Smooth muscle cell of bladder (primary cell): ENCODE results near the gene ANKRD30A. TPM values are rescaled to one million over a fixed set of nuclear protein-coding genes. Genes with fewer than 3 reads are reported as not detected.

ENCODE experiments used
- total RNA-seq: library from RNA; depleted of rRNA; stranded (reverse); fragments of >200 nt; gene quantifications from 2 replicates; pipeline ENCODE4 v1.2.3, GENCODE V29; 2014

ANKRD30A gene, protein sequence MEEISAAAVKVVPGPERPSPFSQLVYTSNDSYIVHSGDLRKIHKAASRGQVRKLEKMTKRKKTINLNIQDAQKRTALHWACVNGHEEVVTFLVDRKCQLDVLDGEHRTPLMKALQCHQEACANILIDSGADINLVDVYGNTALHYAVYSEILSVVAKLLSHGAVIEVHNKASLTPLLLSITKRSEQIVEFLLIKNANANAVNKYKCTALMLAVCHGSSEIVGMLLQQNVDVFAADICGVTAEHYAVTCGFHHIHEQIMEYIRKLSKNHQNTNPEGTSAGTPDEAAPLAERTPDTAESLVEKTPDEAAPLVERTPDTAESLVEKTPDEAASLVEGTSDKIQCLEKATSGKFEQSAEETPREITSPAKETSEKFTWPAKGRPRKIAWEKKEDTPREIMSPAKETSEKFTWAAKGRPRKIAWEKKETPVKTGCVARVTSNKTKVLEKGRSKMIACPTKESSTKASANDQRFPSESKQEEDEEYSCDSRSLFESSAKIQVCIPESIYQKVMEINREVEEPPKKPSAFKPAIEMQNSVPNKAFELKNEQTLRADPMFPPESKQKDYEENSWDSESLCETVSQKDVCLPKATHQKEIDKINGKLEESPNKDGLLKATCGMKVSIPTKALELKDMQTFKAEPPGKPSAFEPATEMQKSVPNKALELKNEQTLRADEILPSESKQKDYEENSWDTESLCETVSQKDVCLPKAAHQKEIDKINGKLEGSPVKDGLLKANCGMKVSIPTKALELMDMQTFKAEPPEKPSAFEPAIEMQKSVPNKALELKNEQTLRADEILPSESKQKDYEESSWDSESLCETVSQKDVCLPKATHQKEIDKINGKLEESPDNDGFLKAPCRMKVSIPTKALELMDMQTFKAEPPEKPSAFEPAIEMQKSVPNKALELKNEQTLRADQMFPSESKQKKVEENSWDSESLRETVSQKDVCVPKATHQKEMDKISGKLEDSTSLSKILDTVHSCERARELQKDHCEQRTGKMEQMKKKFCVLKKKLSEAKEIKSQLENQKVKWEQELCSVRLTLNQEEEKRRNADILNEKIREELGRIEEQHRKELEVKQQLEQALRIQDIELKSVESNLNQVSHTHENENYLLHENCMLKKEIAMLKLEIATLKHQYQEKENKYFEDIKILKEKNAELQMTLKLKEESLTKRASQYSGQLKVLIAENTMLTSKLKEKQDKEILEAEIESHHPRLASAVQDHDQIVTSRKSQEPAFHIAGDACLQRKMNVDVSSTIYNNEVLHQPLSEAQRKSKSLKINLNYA (N-terminal part only)
- total RNA-seq, result not detected in 2 replicates

DNA sequence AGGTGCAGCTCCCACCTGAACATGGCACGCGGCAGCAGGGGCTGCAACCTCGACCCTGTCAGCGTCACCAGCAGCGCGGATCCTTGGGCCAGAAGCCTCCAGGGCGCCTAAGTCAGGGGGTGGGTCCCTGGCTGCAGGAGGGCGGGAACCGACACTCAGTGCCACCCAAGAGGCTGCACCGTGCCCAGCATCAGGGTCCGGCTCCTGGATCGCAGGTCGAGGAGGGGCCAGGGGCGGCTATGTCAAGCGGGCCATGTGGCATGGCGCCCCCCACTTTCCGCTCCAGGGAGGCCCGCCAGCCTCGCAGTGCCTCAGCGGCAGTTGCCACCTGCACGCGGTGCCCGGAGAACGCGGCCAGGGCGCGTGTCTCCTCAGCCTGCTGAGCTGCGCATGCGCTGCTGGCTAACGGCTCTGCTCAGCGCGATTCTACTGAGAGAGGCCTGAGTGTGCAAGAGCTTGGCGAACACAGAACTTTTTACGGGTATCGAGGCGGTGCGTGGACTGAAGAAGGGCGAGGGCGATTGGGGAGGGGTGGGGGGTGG is at the start of gene ANKRD30A:
ANKRD30A (plus strand) TSS at position 408 of the 542 bp plus-strand sequence. CDS start 190 bp downstream, outside the sequence.

